Memory B cell (primary cell): ENCODE results near the gene POU6F2.
"Not testable (repeated sequence)": the region's sequence is repeated elsewhere in the genome, so short reads cannot be mapped to it uniquely, and the experiment has no call there.

Experiments
- ATAC-seq: fragments of 150-1000 bp; cut with Tn5 transposase; 2 replicates; pipeline ENCODE4 v1.10.0; 2021; ENCODE audit warnings: low read depth, mild to moderate bottlenecking, moderate library complexity
- DNase-seq, 2 donors: peaks; one replicate each; pipeline ENCODE4 v3.0.0; 2022; ENCODE audit warnings: low spot score in 2 of 2
- H3K27ac Mint-ChIP-seq: one replicate; pipeline ENCODE4 v1.8.0; 2022; ENCODE audit warnings: mild to moderate bottlenecking, moderate library complexity, mixed read lengths
- H3K27me3 Mint-ChIP-seq: one replicate; pipeline ENCODE4 v1.8.0; 2022; ENCODE audit warnings: mixed read lengths
- H3K36me3 Mint-ChIP-seq: one replicate; pipeline ENCODE4 v1.8.0; 2022; ENCODE audit warnings: mild to moderate bottlenecking, mixed read lengths
- H3K4me1 Mint-ChIP-seq: one replicate; pipeline ENCODE4 v1.8.0; 2022; ENCODE audit warnings: mixed read lengths
- H3K4me3 Mint-ChIP-seq: one replicate; pipeline ENCODE4 v1.8.0; 2022; ENCODE audit warnings: mild to moderate bottlenecking, moderate library complexity, mixed read lengths
- H3K9me3 Mint-ChIP-seq: one replicate; pipeline ENCODE4 v1.8.0; 2022; ENCODE audit warnings: mixed read lengths

POU6F2 gene

DNA sequence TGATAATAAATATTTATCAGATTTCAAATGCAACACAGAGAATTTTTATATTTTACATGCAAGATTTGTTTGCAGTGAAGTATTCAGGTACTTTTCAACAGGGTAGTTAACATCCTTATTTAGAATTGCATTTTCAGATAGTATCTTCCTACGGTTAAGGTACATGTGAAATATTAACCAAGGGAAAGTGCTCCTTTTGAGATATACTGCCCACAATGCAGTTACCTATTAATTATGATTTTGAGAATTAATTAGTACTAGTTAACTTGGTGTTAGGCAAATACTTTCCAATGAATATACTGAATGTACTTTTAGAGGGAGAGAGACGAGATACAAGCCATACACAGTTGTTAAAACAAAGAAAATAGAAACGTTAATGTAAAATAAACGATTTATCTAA is 382.3 kb downstream of the POU6F2 start:
- Mint-ChIP-seq H3K4me1 (peaks cover 8% of the 10 kb centered on the region), H3K27me3 (peaks cover 5% of the 10 kb centered on the region)

GRCh38 chr7:39360766-39361165 is 383.1 kb downstream of the POU6F2 start:
- Mint-ChIP-seq H3K4me3 (no peak overlapping the region), H3K9me3 (no peaks in the 10 kb centered on the region), H3K27me3 (peaks cover 6% of the 10 kb centered on the region), H3K36me3 (no peaks in the 10 kb centered on the region), H3K27ac (no peak overlapping the region), H3K4me1 (peaks cover 4% of the 10 kb centered on the region)
- ATAC-seq (no peak), DNase-seq (no peak)

More for the DNA sequence above, 382.3 kb downstream of the POU6F2 start:
- ATAC-seq, result no peak
- DNase-seq, result no peak
- Mint-ChIP-seq H3K4me3 (no peak overlapping the region), H3K9me3 (no peaks in the 10 kb centered on the region), H3K27ac (no peak overlapping the region), H3K36me3 (no peaks in the 10 kb centered on the region)

- H3K27ac Mint-ChIP-seq, result no peak overlapping the region
- H3K4me1 Mint-ChIP-seq, result no peaks in the 10 kb centered on the region
- ATAC-seq (no peak), DNase-seq (no peak)
- H3K36me3 Mint-ChIP-seq, result no peaks in the 10 kb centered on the region
- H3K4me3 Mint-ChIP-seq, result no peak overlapping the region
- H3K9me3 Mint-ChIP-seq, result no peaks in the 10 kb centered on the region
- peaks cover 10% of the 10 kb centered on the region for H3K27me3 Mint-ChIP-seq
Measured at GRCh38 chr7:39365751-39366295, 388.1 kb downstream of the POU6F2 start.

GRCh38 chr7:39367451-39367850 is 389.7 kb downstream of the POU6F2 start:
- Mint-ChIP-seq H3K4me1 (no peaks in the 10 kb centered on the region), H3K27ac (no peak overlapping the region), H3K9me3 (no peaks in the 10 kb centered on the region), H3K4me3 (no peak overlapping the region), H3K36me3 (no peaks in the 10 kb centered on the region), H3K27me3 (peaks cover 10% of the 10 kb centered on the region)
- no peak for ATAC-seq
- DNase-seq, result no peak

DNA sequence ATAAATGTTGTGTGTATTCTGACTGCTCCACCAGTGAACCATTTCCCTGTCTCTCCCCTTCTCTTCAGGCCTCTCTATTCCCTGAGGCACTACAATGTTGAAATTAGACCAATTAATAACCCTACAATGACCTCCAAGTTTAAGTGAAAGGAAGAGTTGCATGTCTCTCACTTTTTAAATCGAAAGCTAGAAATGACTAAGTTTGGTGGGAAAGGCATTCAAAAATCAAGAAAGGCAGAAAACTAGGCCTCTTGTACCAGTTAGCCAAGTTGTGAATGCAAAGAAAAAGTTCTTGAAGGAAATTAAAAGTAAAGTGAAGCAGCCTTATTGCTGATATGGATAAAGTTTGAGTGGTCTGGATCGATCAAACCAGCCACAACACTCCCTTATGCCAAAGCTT is 390.2 kb downstream of the POU6F2 start:
- H3K4me1 Mint-ChIP-seq, result no peaks in the 10 kb centered on the region
- DNase-seq (no peak), ATAC-seq (no peak)
- no peaks in the 10 kb centered on the region for H3K9me3 Mint-ChIP-seq
- no peaks in the 10 kb centered on the region for H3K36me3 Mint-ChIP-seq
- peaks cover 8% of the 10 kb centered on the region for H3K27me3 Mint-ChIP-seq
- H3K4me3 Mint-ChIP-seq, result no peak overlapping the region
- H3K27ac Mint-ChIP-seq, result no peak overlapping the region

DNA sequence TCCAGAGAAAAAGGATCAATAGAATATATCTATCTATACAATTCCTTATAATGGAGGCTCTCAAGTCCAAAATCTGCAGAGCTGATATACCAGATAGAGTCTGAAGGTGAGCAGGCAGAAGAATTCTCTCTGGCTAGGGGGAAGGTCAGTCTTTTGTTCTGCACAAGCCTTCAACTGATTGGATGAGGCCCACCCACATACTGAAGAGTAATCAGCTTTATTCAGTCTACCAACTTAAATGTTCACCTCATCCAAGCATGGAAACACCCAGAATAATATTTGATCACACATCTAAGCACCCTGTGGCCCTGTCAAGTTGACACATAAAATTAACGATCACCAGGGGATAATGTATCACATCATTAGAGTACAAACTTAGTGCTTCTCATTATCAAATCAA is 394.7 kb downstream of the POU6F2 start:
- peaks cover 2% of the 10 kb centered on the region for H3K27me3 Mint-ChIP-seq
- ATAC-seq (no peak), DNase-seq (no peak)
- H3K4me3 Mint-ChIP-seq, result no peak overlapping the region
- no peak overlapping the region for H3K27ac Mint-ChIP-seq
- H3K4me1 Mint-ChIP-seq, result no peaks in the 10 kb centered on the region
- no peaks in the 10 kb centered on the region for H3K9me3 Mint-ChIP-seq
- H3K36me3 Mint-ChIP-seq, result no peaks in the 10 kb centered on the region

DNA sequence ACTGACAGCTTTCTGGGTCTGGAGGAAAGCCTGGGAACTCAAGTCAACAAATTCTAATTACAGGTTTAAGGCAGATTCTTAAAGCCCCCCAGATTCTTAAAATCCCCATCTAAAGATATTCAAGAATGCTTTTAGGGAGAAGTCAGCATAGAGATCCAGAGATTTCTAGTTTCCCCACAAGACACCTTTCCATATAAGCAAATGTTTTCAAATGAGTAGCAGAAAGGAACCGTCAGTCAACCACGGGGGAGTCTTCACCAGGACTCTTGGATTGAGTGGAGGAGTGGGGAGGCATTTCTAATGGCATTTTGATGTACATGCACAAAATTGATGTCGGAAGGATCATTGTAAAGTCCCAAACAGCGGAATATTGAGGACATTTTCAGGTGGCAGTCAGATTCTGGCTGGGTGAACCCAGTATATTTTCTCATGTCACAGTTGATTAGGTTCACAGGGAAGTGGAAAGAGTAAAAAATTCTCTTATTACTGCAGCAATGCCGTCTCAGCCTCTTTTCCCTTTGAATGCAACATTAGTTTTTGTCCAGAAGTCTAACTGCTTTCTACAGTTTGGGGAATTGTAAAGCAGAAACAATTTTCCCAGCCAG is 396.8 kb downstream of the POU6F2 start:
- no peaks in the 10 kb centered on the region for H3K36me3 Mint-ChIP-seq
- H3K27me3 Mint-ChIP-seq, result peaks cover 4% of the 10 kb centered on the region
- no peak overlapping the region for H3K27ac Mint-ChIP-seq
- ATAC-seq, result no peak
- no peaks in the 10 kb centered on the region for H3K4me1 Mint-ChIP-seq
- H3K4me3 Mint-ChIP-seq, result no peak overlapping the region
- H3K9me3 Mint-ChIP-seq, result no peaks in the 10 kb centered on the region
- DNase-seq, result no peak

- Mint-ChIP-seq H3K4me1 (no peaks in the 10 kb centered on the region), H3K4me3 (no peak overlapping the region), H3K27ac (no peak overlapping the region), H3K36me3 (no peaks in the 10 kb centered on the region), H3K27me3 (peaks cover 4% of the 10 kb centered on the region), H3K9me3 (no peaks in the 10 kb centered on the region)
- DNase-seq, result no peak
- no peak for ATAC-seq
Measured at GRCh38 chr7:39375047-39375873, 397.6 kb downstream of the POU6F2 start.

GRCh38 chr7:39375874-39376190 is 398.1 kb downstream of the POU6F2 start:
- no peak overlapping the region for H3K27ac Mint-ChIP-seq
- peaks cover 4% of the 10 kb centered on the region for H3K27me3 Mint-ChIP-seq
- H3K4me3 Mint-ChIP-seq, result no peak overlapping the region
- H3K4me1 Mint-ChIP-seq, result no peaks in the 10 kb centered on the region
- ATAC-seq (no peak), DNase-seq (no peak)
- no peaks in the 10 kb centered on the region for H3K9me3 Mint-ChIP-seq
- no peaks in the 10 kb centered on the region for H3K36me3 Mint-ChIP-seq

DNA sequence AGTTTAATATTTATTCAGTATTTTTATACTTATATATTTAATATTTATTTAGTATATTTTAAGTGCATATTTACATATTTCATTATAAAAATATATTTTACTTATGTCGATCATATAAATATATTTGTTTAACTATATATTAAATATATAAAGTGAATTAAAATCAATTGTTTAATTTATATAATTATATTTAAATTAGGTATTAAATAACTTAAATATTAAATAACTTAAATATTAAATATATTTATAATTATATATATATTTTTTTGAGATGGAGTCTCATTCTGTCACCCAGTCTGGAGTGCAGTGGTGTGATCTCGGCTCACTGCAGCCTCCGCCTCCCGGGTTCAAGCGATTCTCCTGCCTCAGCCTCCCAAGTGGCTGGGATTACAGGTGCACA is 399.2 kb downstream of the POU6F2 start:
- not testable (repeated sequence) for H3K4me1 Mint-ChIP-seq, H3K36me3 Mint-ChIP-seq, ATAC-seq, DNase-seq, H3K9me3 Mint-ChIP-seq, H3K27ac Mint-ChIP-seq, H3K27me3 Mint-ChIP-seq, H3K4me3 Mint-ChIP-seq

GRCh38 chr7:39379416-39379815 is 401.7 kb downstream of the POU6F2 start:
- ATAC-seq, result no peak
- Mint-ChIP-seq H3K36me3 (no peaks in the 10 kb centered on the region), H3K27ac (no peak overlapping the region), H3K27me3 (peaks cover 4% of the 10 kb centered on the region), H3K4me1 (no peaks in the 10 kb centered on the region), H3K4me3 (no peak overlapping the region), H3K9me3 (no peaks in the 10 kb centered on the region)
- DNase-seq, result no peak

DNA sequence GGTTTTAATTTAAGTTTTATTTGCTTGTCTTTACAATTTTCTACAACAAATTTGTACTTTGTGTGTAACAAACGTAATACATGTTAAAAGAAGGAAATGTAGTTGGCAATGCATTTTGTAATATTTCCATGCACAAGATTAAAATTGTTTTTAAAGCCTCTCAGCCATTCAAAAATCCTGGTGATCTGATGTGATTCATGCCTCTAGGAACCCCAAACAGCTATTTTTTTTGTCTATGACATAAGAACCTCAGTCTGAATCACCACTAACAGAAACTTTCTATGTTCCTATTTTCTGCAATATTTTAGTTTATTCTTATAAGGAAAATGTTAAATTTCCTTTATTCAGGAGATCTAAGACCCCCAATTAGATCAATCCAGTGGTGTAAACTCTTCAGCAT is 405.4 kb downstream of the POU6F2 start:
- peaks cover 3% of the 10 kb centered on the region for H3K9me3 Mint-ChIP-seq
- H3K27me3 Mint-ChIP-seq, result peaks cover 13% of the 10 kb centered on the region
- no peak overlapping the region for H3K4me3 Mint-ChIP-seq
- DNase-seq, result no peak
- no peak overlapping the region for H3K27ac Mint-ChIP-seq
- no peaks in the 10 kb centered on the region for H3K4me1 Mint-ChIP-seq
- no peaks in the 10 kb centered on the region for H3K36me3 Mint-ChIP-seq
- no peak for ATAC-seq

GRCh38 chr7:39384386-39384785 is 406.7 kb downstream of the POU6F2 start:
- DNase-seq (no peak), ATAC-seq (no peak)
- no peak overlapping the region for H3K4me3 Mint-ChIP-seq
- no peaks in the 10 kb centered on the region for H3K4me1 Mint-ChIP-seq
- H3K27ac Mint-ChIP-seq, result no peak overlapping the region
- H3K36me3 Mint-ChIP-seq, result no peaks in the 10 kb centered on the region
- peaks cover 3% of the 10 kb centered on the region for H3K9me3 Mint-ChIP-seq
- peaks cover 12% of the 10 kb centered on the region for H3K27me3 Mint-ChIP-seq

- H3K9me3 Mint-ChIP-seq, result peaks cover 3% of the 10 kb centered on the region
- no peak overlapping the region for H3K27ac Mint-ChIP-seq
- DNase-seq (no peak), ATAC-seq (no peak)
- no peak overlapping the region for H3K4me3 Mint-ChIP-seq
- H3K36me3 Mint-ChIP-seq, result no peaks in the 10 kb centered on the region
- no peaks in the 10 kb centered on the region for H3K4me1 Mint-ChIP-seq
- peaks cover 12% of the 10 kb centered on the region for H3K27me3 Mint-ChIP-seq
Measured at GRCh38 chr7:39386718-39387117, 409.0 kb downstream of the POU6F2 start.

DNA sequence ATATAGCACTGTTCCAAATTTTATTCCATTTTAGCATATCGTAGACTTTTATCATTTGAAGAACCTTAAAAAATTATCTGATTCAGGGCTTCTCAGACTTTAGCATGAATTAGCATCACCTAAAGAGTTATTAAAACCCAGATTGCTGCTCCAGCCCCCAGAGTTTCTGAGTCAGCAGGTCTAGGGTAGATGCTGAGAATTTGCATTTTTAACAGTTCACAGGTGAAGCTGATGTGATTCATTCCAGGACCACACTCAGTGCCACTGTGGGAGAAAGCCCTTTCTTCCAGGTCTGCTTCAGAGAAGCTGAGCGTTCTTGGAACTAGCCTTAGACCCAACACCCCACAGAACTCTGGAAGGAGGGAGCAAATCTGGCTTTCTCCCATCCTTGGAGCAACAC is 414.4 kb downstream of the POU6F2 start:
- Mint-ChIP-seq H3K4me3 (no peak overlapping the region), H3K9me3 (no peaks in the 10 kb centered on the region), H3K27me3 (peaks cover 14% of the 10 kb centered on the region), H3K27ac (no peak overlapping the region), H3K36me3 (no peaks in the 10 kb centered on the region), H3K4me1 (no peaks in the 10 kb centered on the region)
- DNase-seq (no peak), ATAC-seq (no peak)
